GM13976 (cell line): ENCODE results near the gene IRX4.

Experiments used
- DNase-seq: peaks from one replicate; pipeline ENCODE4 v3.0.0; 2012; ENCODE audit warnings: low spot score
- in situ Hi-C: fragments of 300-500 bp; cut with MboI; formaldehyde crosslinking; loops from one replicate; pipeline ENCODE4 v1.12.0; 2022; ENCODE audit warnings: low sequenced_read_pairs, mixed read lengths, inconsistent platforms; ENCODE audit not compliant: unreplicated experiment
- TF ChIP-seq, protein P1 (sequence below): IDR thresholded peaks from 2 replicates; pipeline ENCODE4 v1.5.1; 2012; ENCODE audit warnings: borderline replicate concordance, mild to moderate bottlenecking; ENCODE audit not compliant: insufficient read depth; ENCODE audit errors: extremely low read depth, missing control alignments, control extremely low read depth

The IRX4 gene

DNA sequence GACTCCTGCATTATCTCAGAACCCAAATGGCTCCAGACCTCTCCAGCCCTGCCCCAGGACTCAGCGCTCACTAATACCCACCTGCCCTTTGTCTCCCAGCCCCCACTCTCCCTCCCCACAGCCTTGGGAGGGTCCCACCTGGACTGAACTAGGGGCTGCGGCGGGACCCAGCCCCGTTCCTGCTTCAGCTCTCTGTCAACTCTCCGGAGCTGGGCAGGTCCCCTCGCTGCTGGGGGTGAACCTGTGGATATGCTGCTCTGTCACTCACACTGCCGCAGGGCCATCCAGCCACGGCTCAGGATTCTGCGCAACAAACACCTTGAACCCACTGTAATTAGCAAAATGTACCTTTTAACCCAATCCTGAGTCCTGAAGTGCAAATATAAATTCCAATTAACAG, 44.7 kb downstream of the IRX4 start:
- in situ Hi-C loops, result no loop called here

DNA sequence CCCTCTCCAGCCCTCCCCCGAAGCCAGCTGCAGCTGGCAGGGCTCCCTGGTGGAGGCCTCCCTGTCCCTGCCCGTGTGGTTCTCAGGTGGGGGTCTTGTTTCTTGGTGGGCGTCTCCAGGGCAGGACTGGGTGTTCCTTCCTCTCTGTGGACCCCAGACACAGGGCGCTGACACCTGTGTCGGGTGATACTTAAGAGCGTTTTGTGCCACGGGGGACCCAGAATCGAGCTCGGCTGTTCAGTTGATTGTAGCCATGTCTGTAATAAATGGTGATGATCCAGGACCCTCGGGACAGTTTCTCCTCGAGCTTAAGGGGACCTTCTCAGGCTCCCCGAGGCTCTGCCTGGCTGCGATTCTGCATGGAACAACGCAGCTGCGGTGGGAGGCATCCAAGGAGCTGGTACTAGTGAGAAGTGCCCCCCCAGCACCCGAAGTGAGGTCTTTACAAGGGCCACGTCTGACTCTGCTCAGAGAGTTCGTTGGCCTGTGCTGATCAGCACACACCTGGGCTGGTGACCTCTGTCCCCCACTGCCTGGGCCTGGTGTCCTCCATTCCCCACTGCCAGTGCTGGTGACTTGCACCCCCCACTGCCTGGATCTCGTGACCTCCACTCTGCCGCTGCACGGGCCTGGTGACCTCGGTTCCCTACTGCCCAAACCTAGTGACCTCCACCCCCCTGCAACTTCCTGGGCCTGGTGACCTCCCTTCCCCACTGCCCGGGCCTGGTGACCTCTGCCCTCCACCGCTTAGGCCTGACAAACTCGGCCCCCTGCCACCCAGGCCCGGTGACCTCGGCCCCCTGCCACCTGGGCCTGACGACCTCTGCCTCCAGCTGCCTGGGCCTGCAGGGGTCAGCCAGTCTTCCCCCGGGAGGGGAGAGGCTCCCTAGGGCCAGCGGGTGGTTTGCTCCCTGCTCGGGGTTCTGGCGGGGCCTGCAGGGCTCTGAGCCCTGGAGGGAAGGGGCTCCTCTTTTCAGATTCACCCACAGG, 45.5 kb downstream of the IRX4 start:
- in situ Hi-C loops, result no loop called here
- no peak for DNase-seq
- TF ChIP-seq, protein P1, sequence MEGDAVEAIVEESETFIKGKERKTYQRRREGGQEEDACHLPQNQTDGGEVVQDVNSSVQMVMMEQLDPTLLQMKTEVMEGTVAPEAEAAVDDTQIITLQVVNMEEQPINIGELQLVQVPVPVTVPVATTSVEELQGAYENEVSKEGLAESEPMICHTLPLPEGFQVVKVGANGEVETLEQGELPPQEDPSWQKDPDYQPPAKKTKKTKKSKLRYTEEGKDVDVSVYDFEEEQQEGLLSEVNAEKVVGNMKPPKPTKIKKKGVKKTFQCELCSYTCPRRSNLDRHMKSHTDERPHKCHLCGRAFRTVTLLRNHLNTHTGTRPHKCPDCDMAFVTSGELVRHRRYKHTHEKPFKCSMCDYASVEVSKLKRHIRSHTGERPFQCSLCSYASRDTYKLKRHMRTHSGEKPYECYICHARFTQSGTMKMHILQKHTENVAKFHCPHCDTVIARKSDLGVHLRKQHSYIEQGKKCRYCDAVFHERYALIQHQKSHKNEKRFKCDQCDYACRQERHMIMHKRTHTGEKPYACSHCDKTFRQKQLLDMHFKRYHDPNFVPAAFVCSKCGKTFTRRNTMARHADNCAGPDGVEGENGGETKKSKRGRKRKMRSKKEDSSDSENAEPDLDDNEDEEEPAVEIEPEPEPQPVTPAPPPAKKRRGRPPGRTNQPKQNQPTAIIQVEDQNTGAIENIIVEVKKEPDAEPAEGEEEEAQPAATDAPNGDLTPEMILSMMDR, result no peak

More for the DNA sequence above, 44.7 kb downstream of the IRX4 start:
- no peak for DNase-seq
- TF ChIP-seq, protein P1, result no peak

DNA sequence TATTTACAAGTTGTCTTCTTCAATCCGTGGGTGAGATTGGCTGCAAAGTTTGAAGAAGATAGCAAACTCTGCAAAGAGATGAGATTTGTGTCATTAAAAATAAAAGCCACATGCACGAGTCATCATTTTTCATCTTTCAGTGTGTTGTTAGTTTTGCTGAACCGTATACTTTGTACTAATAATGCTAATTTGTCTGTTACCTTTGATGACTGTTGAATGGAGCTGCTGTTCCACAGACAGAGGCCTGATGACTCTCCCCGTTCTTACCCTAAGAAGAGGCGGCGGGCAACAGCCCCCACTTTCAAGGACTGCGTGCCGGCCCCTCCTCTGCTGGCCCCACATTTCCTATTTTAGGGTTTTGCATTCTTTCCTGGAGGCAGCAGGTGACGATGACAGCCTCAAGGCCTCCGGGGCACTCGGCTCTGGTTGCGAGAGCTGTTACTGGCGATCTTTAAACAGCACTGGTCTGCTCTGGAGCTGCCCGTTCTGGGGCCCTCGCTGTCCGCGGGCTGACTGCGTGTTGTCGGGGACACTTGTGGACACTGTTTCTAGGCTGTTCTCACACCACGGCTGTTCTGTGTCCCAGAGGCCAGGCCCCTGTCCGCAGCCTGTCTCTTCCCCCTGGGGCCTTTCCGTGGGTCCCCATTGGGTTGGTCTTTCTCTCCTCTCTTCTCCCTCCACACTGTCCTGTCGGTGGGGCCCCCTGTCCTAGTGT, 46.4 kb downstream of the IRX4 start:
- TF ChIP-seq, protein P1, result no peak
- no peak for DNase-seq
- in situ Hi-C loops, result no loop called here

DNA sequence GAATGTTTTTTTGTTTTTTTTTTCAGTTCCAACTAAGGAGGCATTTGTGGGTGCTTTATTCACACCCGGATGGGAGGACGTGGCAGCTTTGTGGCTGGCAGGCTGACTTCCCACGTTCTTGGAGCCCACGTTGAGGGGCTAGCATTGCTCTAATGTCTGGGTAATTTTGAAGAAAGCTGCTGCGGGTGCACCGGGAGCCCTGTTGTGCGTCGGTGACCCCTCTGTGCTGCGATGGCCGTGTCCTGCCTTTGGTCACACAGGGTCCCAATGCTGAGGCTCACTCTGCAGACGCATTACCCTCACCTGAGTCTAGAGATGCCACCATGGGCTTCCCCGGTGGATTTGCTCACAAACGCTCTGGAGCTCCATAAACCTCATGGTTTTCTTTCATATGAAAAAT, 47.3 kb downstream of the IRX4 start:
- DNase-seq, result no peak
- TF ChIP-seq, protein P1, result no peak

DNA sequence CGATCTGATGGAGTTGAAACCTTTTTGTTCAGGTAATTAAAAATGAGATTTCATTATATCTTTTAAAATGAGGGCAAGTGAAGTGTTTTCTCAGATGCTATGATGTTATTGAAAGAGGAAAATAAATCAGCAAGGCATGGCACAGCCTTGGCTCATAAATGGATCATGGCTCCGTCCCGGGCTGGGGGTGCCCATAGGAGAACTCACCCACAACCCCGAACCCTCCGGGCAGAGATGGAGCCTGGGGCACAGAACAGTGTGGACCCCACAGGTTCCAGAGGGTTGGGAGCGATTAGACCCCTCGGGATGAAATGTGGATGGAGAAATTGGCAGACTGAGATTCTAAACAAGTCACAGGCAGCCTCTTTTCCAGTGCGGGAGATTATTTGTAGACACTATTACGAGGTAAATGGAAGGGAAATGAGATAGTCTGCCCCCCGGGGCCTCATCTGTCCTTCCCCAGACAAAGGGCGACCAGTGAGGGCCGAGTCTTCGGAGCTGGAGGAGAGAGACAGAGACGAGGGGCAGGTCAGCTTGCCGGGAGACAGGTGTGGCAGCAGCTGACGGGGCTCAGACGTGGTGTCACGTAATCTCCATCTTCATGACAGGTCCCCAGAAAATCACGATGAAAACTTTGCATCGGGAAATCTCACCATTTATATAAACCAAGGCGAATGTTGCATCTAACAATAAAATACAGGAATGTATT, 47.9 kb downstream of the IRX4 start:
- in situ Hi-C loops, result no loop called here
- no peak for DNase-seq
- TF ChIP-seq, protein P1, result no peak

More for the DNA sequence above, 47.3 kb downstream of the IRX4 start:
- in situ Hi-C loops, result no loop called here

DNA sequence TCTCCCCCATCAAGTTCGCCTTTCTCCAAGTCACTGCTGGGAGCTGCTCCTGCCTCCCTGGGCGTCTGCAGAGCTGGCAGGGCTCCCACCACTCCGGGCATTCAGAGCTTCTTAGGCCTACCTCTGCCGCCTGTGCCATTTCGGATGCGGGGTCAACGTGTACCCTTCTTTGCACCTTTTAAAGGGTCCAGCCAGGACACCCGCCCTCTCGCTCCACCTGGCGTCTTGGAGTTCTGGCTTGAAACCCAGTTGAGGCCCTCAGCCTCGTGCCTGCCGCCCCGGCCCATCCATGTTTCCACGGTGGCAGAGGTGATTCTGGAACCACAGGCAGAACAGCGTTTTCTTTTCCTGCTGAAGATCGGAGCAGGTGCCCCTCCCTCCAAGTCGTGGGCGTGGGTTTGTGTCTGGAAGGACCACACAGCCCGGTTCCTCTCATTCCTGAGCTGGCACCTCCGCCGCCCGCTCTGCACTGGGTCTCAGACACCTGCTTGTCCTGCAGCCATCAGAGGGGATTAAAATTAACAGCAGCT, 48.6 kb downstream of the IRX4 start:
- no peak for DNase-seq
- in situ Hi-C loops, result no loop called here
- TF ChIP-seq, protein P1, result no peak
